Measurements from ENCODE around the gene ENOX1. TPM values are rescaled to one million over a fixed set of nuclear protein-coding genes. Genes with fewer than 3 reads are reported as not detected.

ENOX1 gene
- total and polyA plus RNA-seq, 8 donors, result 0.23 to 2.0 (median 0.94) TPM

DNA sequence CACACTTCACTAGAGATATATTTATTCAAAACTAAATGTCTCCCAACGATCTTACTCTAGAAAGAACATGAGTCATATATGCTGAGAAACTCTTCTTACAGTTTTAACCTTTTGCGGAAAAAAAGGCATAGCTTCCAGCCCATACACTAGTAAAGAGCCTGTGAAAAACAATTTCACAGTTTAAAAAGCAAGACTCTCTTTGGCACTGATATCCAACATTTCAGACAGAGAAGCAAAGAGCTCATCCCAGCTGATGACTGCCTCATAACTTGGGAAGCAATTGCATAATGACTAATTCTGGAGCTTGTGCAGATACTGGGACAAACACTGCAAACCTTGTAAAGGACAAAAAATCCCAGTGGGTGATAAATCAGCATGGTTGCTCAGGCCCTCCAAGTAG is 88.0 kb downstream of the ENOX1 start:
- Histone ChIP-seq H3K4me3 (no peak overlapping the region), H3K27me3 (no peaks in the 10 kb centered on the region), H3K27ac (no peak overlapping the region), H3K9me3 (no peaks in the 10 kb centered on the region), H3K36me3 (no peaks in the 10 kb centered on the region), H3K4me1 (peaks cover 5 to 7% (median 5%) of the 10 kb centered on the region in 3 donors)
- ATAC-seq (peak in 3 of 4 donors; percentile 28 to 41 (median 38)), FAIRE-seq (no peak), DNase-seq (no peak)
- intact Hi-C loops (cut with DNase I), result no loop called here
- WGBS, 2 donors, result 74 to 83% methylated on average over 2 of the region's 2 CpGs
- TF ChIP-seq CTCF (IDR thresholded peaks at IDR 0.05), result no peak

GRCh38 chr13:43698009-43698408 is 88.8 kb downstream of the ENOX1 start:
- H3K27me3 ChIP-seq, result no peaks in the 10 kb centered on the region
- TF ChIP-seq CTCF (IDR thresholded peaks at IDR 0.05), result no peak
- 89 to 90% methylated on average over 2 of the region's 2 CpGs for WGBS, 2 donors
- ATAC-seq, result no peak
- no peak for DNase-seq
- no peaks in the 10 kb centered on the region for H3K9me3 ChIP-seq
- H3K4me3 ChIP-seq, result no peak overlapping the region
- peaks cover 5 to 7% (median 5%) of the 10 kb centered on the region in 3 donors for H3K4me1 ChIP-seq
- H3K27ac ChIP-seq, result no peak overlapping the region
- no peak for FAIRE-seq
- no peaks in the 10 kb centered on the region for H3K36me3 ChIP-seq
- intact Hi-C loops (cut with DNase I), result no loop called here

- intact Hi-C loops (cut with DNase I), result no loop called here
- no peaks in the 10 kb centered on the region for H3K36me3 ChIP-seq
- H3K9me3 ChIP-seq, result no peaks in the 10 kb centered on the region
- no peak for DNase-seq
- H3K4me3 ChIP-seq, result no peak overlapping the region
- no peaks in the 10 kb centered on the region for H3K27me3 ChIP-seq
- FAIRE-seq, result no peak
- H3K27ac ChIP-seq, result no peak overlapping the region
- WGBS, 2 donors, result 33 to 41% methylated on average over 2 of the region's 2 CpGs
- H3K4me1 ChIP-seq, result peaks cover 5 to 7% (median 5%) of the 10 kb centered on the region in 3 donors
- ATAC-seq, result peak in 3 of 4 donors; percentile 12 to 76 (median 50)
- no peak for TF ChIP-seq CTCF (IDR thresholded peaks at IDR 0.05)
These were observed 89.4 kb downstream of the ENOX1 start for GRCh38 chr13:43697323-43697722.

DNA sequence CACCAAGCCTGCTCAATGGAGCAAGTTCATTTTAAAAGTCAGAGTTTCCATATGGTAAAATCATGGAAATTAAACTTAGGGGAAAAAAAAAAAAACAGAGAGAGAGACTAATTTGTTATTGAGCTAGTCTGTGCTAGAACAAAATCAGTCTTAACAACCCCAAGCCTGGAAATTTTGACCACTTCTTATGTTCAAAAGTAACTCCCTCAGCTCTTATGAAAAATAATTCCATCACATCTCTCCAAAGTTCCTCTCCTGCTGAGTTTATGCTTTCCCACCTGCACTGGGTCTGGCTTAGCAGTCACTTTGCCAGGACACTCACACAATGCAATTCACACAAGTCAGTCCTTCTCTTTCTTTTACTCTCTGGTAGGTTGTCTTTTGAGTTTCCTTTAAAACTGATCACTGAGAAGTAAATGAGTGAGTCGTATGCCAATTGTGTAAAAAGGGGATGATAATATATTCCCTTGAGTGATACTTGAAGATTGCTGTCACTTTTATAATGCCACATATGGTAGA is 92.6 kb downstream of the ENOX1 start:
- FAIRE-seq, result no peak

More for the DNA sequence above, 92.6 kb downstream of the ENOX1 start:
- WGBS, 2 donors, result 92 to 94% methylated on average over 1 of the region's 1 CpG
- intact Hi-C loops (cut with DNase I), result no loop called here
- Histone ChIP-seq H3K4me1 (peaks cover 2 to 5% (median 5%) of the 10 kb centered on the region in 3 donors), H3K9me3 (no peaks in the 10 kb centered on the region), H3K27ac (no peak overlapping the region), H3K4me3 (no peak overlapping the region), H3K27me3 (no peaks in the 10 kb centered on the region), H3K36me3 (no peaks in the 10 kb centered on the region)
- TF ChIP-seq CTCF (IDR thresholded peaks at IDR 0.05), result no peak
- DNase-seq (no peak), ATAC-seq (no peak)
